Common myeloid progenitor, CD34-positive (primary cell): ENCODE measurements around the gene CDH23.
A peak's percentile ranks its signal among the peaks of the same experiment; 100 is the strongest.

Experiments used
- CTCF ChIA-PET: fragments of 350-600 bp; sonication (Branson Sonifier 250); formaldehyde crosslinking; loops from one replicate; lab custom pipeline; 2021; ENCODE audit warnings: antibody characterized with exemption; lab: Charles Lee
- POLR2A ChIA-PET: fragments of 350-600 bp; sonication (Branson Sonifier 250); formaldehyde crosslinking; loops from one replicate; lab custom pipeline; 2021; ENCODE audit warnings: antibody characterized with exemption; lab: Charles Lee
- DNase-seq, 3 donors: peaks; one replicate each; pipeline versions ENCODE4 v3.0.0 to v3.0.0-alpha.2; 2013
- H3K27ac ChIP-seq, 2 experiments: 1 replicate in 1 of 2; 2 replicates in 1 of 2; pipeline ENCODE4 v1.7.0; 2013; ENCODE audit warnings: inconsistent platforms in 2 of 2, low read length in 2 of 2, mild to moderate bottlenecking in 2 of 2, low read depth in 1 of 2, moderate library complexity in 1 of 2; ENCODE audit not compliant: severe bottlenecking in 2 of 2, insufficient read depth in 1 of 2, poor library complexity in 1 of 2
- H3K27me3 ChIP-seq, 5 experiments: replicated peaks in 2 of 5; 1 replicate in 3 of 5; 2 replicates in 2 of 5; pipeline versions ENCODE4 v1.6.1 to v1.7.0; 2013; ENCODE audit warnings: low read length in 4 of 5, mild to moderate bottlenecking in 2 of 5, moderate library complexity in 2 of 5, inconsistent platforms in 1 of 5; ENCODE audit not compliant: insufficient read depth in 5 of 5, control insufficient read depth in 4 of 5
- H3K36me3 ChIP-seq, 4 experiments: 1 replicate in 2 of 4; 2 replicates in 2 of 4; pipeline versions ENCODE4 v1.6.1 to v1.7.0; 2013; ENCODE audit warnings: low read length in 3 of 4, control low read depth in 1 of 4, mild to moderate bottlenecking in 1 of 4; ENCODE audit not compliant: control insufficient read depth in 4 of 4, insufficient read depth in 4 of 4
- H3K4me1 ChIP-seq, 4 experiments: 1 replicate in 3 of 4; 2 replicates in 1 of 4; pipeline versions ENCODE4 v1.6.1 to v1.7.1; 2013; ENCODE audit warnings: low read length in 3 of 4, mild to moderate bottlenecking in 3 of 4, control low read depth in 1 of 4, inconsistent platforms in 1 of 4, moderate library complexity in 1 of 4; ENCODE audit not compliant: control insufficient read depth in 4 of 4, insufficient read depth in 4 of 4; ENCODE audit errors: control extremely low read depth in 1 of 4
- H3K4me3 ChIP-seq, 7 experiments: 1 replicate in 4 of 7; 2 replicates in 3 of 7; pipeline versions ENCODE4 v1.5.1 to v1.7.0; 2013; ENCODE audit warnings: mild to moderate bottlenecking in 7 of 7, low read length in 6 of 7, moderate library complexity in 6 of 7, inconsistent platforms in 2 of 7, low read depth in 2 of 7, control low read depth in 1 of 7; ENCODE audit not compliant: insufficient read depth in 4 of 7, control insufficient read depth in 1 of 7; ENCODE audit errors: extremely low read depth in 1 of 7
- H3K9me3 ChIP-seq, 5 experiments: 1 replicate in 4 of 5; 2 replicates in 1 of 5; pipeline versions ENCODE4 v1.6.1 to v1.7.1; 2013; ENCODE audit warnings: low read length in 4 of 5, mild to moderate bottlenecking in 2 of 5, inconsistent platforms in 1 of 5, low read depth in 1 of 5, moderate library complexity in 1 of 5; ENCODE audit not compliant: control insufficient read depth in 4 of 5, insufficient read depth in 2 of 5; ENCODE audit errors: control extremely low read depth in 1 of 5
- WGBS: methylation state at CpG from one replicate; pipeline ENCODE4 v1.1.5; 2013; ENCODE audit not compliant: insufficient coverage; 5-methylcytosine and 5-hydroxymethylcytosine counted together

The CDH23 gene

DNA sequence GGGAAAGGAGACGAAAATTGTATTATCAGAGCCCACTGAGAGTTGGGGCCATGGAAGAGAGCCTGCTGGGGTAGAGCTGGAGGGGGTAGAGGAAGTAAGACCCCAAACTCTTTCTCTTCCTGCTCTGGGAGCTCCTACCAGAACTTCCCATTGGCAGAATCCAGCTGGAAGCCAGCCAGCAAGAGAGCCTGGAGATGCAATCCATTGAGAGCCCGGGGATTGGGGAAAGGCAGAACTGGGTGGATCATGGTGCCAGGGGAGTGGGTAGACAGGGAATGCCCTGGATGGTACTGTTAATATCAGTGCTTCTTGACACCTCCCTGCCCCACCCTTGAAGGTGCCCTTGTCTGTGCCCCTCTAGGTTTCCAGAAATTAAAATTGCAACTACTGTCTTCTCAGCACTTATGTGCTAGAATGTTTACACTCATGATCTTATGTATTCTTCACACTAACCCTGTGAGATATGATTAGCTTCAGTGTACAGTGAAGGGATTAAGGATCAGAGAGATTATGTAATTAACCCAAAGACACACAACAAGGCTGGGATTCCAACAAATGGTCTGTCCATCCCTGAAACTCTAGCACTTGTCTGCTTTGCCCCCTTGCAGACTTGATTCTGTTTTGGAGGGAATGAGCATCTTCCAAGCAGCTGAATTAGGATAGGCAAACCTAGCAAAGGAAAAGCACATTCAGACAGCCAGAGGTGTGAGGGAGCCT, 168.7 kb downstream of the CDH23 start:
- WGBS = 100% methylated on average over 1 of the region's 2 CpGs
- no peak overlapping the region for H3K4me3 ChIP-seq
- CTCF ChIA-PET = interaction anchor here (0.8 to 2.0 kb wide), 9 partner anchors 17 to 250 kb away, joined by 3 to 7 read pairs (median 4); no protein-coding TSS in a partner anchor
- peaks cover 0 to 5% (median 0%) of the 10 kb centered on the region in 5 experiments for H3K27me3 ChIP-seq
- no peak overlapping the region for H3K27ac ChIP-seq
- POLR2A ChIA-PET = interaction anchor here (0.5 kb wide), 1 partner anchor 145 kb away, joined by 3 read pairs; no protein-coding TSS in a partner anchor
- H3K4me1 ChIP-seq = peaks cover 0 to 7% (median 6%) of the 10 kb centered on the region in 4 experiments
- no peak for DNase-seq
- H3K36me3 ChIP-seq = no peaks in the 10 kb centered on the region
- H3K9me3 ChIP-seq = no peaks in the 10 kb centered on the region

GRCh38 chr10:71567006-71567405, 170.3 kb downstream of the CDH23 start:
- POLR2A ChIA-PET = no interaction called here

GRCh38 chr10:71568896-71569492, 172.3 kb downstream of the CDH23 start:
- H3K4me3 ChIP-seq = no peak overlapping the region
- no peak overlapping the region for H3K27ac ChIP-seq
- H3K36me3 ChIP-seq = no peaks in the 10 kb centered on the region
- peaks cover 0 to 5% (median 0%) of the 10 kb centered on the region in 5 experiments for H3K27me3 ChIP-seq
- no peaks in the 10 kb centered on the region for H3K9me3 ChIP-seq
- DNase-seq = no peak
- ChIA-PET CTCF (interaction anchor here (0.8 to 6.4 kb wide), 26 partner anchors 9 to 300 kb away, joined by 3 to 66 read pairs (median 4); partner anchors contain the start of gene CDH23), POLR2A (no interaction called here)
- WGBS = 100% methylated on average over 5 of the region's 5 CpGs
- no peaks in the 10 kb centered on the region for H3K4me1 ChIP-seq

More at GRCh38 chr10:71567006-71567405, 170.3 kb downstream of the CDH23 start:
- peaks cover 0 to 5% (median 0%) of the 10 kb centered on the region in 5 experiments for H3K27me3 ChIP-seq
- H3K9me3 ChIP-seq = no peaks in the 10 kb centered on the region
- 100% methylated on average over 5 of the region's 5 CpGs for WGBS
- no peak overlapping the region for H3K27ac ChIP-seq
- no peaks in the 10 kb centered on the region for H3K4me1 ChIP-seq
- CTCF ChIA-PET = interaction anchor here (1.8 to 5.4 kb wide), 3 partner anchors 8 to 177 kb away, joined by 4 to 37 read pairs (median 35); partner anchors contain the start of gene CDH23
- H3K36me3 ChIP-seq = no peaks in the 10 kb centered on the region
- no peak overlapping the region for H3K4me3 ChIP-seq
- DNase-seq = no peak

GRCh38 chr10:71569775-71570588, 173.3 kb downstream of the CDH23 start:
- no peak overlapping the region for H3K27ac ChIP-seq
- H3K4me1 ChIP-seq = no peaks in the 10 kb centered on the region
- no peaks in the 10 kb centered on the region for H3K9me3 ChIP-seq
- 62% methylated on average over 6 of the region's 6 CpGs for WGBS
- DNase-seq = peak; percentile 46 to 73 (median 59)
- H3K4me3 ChIP-seq = no peak overlapping the region
- ChIA-PET CTCF (interaction anchor here (0.6 to 6.4 kb wide), 37 partner anchors 8 to 261 kb away, joined by 3 to 66 read pairs (median 4); partner anchors contain the start of genes CDH23 and SLC29A3), POLR2A (interaction anchor here (0.7 to 1.2 kb wide), 2 partner anchors 187 to 255 kb away, joined by 3 to 4 read pairs; no protein-coding TSS in a partner anchor)
- no peaks in the 10 kb centered on the region for H3K36me3 ChIP-seq
- H3K27me3 ChIP-seq = peaks cover 0 to 5% (median 0%) of the 10 kb centered on the region in 5 experiments

GRCh38 chr10:71571460-71572175, 174.9 kb downstream of the CDH23 start:
- H3K27me3 ChIP-seq = no peaks in the 10 kb centered on the region
- no peaks in the 10 kb centered on the region for H3K9me3 ChIP-seq
- 99% methylated on average over 8 of the region's 15 CpGs for WGBS
- H3K4me1 ChIP-seq = no peaks in the 10 kb centered on the region
- no peak overlapping the region for H3K27ac ChIP-seq
- no peaks in the 10 kb centered on the region for H3K36me3 ChIP-seq
- DNase-seq = no peak
- no peak overlapping the region for H3K4me3 ChIP-seq
- ChIA-PET CTCF (interaction anchor here (0.8 to 6.4 kb wide), 12 partner anchors 19 to 256 kb away, joined by 3 to 66 read pairs (median 4); partner anchors contain the start of gene SLC29A3), POLR2A (interaction anchor here (1.2 kb wide), 1 partner anchor 189 kb away, joined by 3 read pairs; no protein-coding TSS in a partner anchor)

GRCh38 chr10:71572962-71573361, 176.2 kb downstream of the CDH23 start:
- Histone ChIP-seq H3K4me1 (no peaks in the 10 kb centered on the region), H3K4me3 (no peak overlapping the region), H3K9me3 (no peaks in the 10 kb centered on the region), H3K27me3 (no peaks in the 10 kb centered on the region), H3K36me3 (no peaks in the 10 kb centered on the region), H3K27ac (no peak overlapping the region)
- no peak for DNase-seq
- ChIA-PET CTCF (interaction anchor here (1.0 to 6.4 kb wide), 8 partner anchors 9 to 257 kb away, joined by 3 to 66 read pairs (median 4); no protein-coding TSS in a partner anchor), POLR2A (no interaction called here)
- 92% methylated on average over 7 of the region's 8 CpGs for WGBS
